K562 (cell line): ENCODE data around the gene BNIPL. TPM values are rescaled to one million over a fixed set of nuclear protein-coding genes. Genes with fewer than 3 reads are reported as not detected.

Experiments used
- ADNP ChIP-seq: fragments of 200-800 bp; sonication (Bioruptor generic); IDR thresholded peaks from 2 replicates; pipeline ENCODE4 v1.6.1; 2016; ENCODE audit warnings: missing genetic modification characterization, missing compliant biosample characterization
- DDX20 ChIP-seq: fragments of 450-650 bp; IDR thresholded peaks from 2 replicates; pipeline ENCODE4 v1.6.1; 2016; ENCODE audit warnings: missing genetic modification characterization, low read depth, mild to moderate bottlenecking, missing compliant biosample characterization, moderate library complexity
- HDAC1 ChIP-seq, 2 experiments: fragments of 450-650 bp; IDR thresholded peaks; 2 replicates each; pipeline ENCODE4 v1.6.1; 2016 to 2017; ENCODE audit warnings: inconsistent platforms in 1 of 2, mild to moderate bottlenecking in 1 of 2, moderate library complexity in 1 of 2
- LARP7 ChIP-seq: fragments of 450-650 bp; IDR thresholded peaks from 2 replicates; pipeline ENCODE4 v1.6.1; 2016
- MAFF ChIP-seq: IDR thresholded peaks from 2 replicates; pipeline ENCODE4 v1.6.1; 2012; ENCODE audit warnings: low read length, improper control_type of control experiment
- MNT ChIP-seq, 2 experiments: fragments of 450-650 bp; conservative IDR thresholded peaks; 2 replicates each; pipeline ENCODE4 v1.6.1; 2017; ENCODE audit warnings: mild to moderate bottlenecking in 2 of 2, moderate library complexity in 2 of 2
- NFXL1 ChIP-seq: fragments of 450-650 bp; formaldehyde crosslinking; IDR thresholded peaks from 2 replicates; pipeline ENCODE4 v1.4.0; 2021; ENCODE audit warnings: mild to moderate bottlenecking
- PRPF4 ChIP-seq: fragments of 200-400 bp; formaldehyde crosslinking; IDR thresholded peaks from one replicate; pipeline ENCODE4 v1.6.1; 2017; ENCODE audit warnings: low read length, low read depth, mild to moderate bottlenecking; ENCODE audit not compliant: insufficient read depth, poor library complexity, severe bottlenecking
- SMC3 ChIP-seq: conservative IDR thresholded peaks from 2 replicates; pipeline ENCODE4 v1.6.1; 2011; ENCODE audit warnings: low read depth, low read length, improper control_type of control experiment; ENCODE audit not compliant: insufficient read depth
- TBP ChIP-seq: optimal IDR thresholded peaks from 2 replicates; pipeline ENCODE3; 2011; ENCODE audit warnings: low read depth, low read length, improper control_type of control experiment
- TRIM24 ChIP-seq, 2 experiments: fragments of 450-650 bp; IDR thresholded peaks; 2 replicates each; pipeline ENCODE4 v1.6.1; 2016
- TRIM28 ChIP-seq: fragments of 450-650 bp; IDR thresholded peaks from 2 replicates; pipeline ENCODE4 v1.6.1; 2017
- ZNF668 ChIP-seq: fragments of 250-450 bp; sonication (Bioruptor Pico); IDR thresholded peaks from 2 replicates; pipeline ENCODE4 v1.8.0; 2022; ENCODE audit warnings: mild to moderate bottlenecking, inconsistent platforms
- polyA plus RNA-seq, 8 experiments: library from polyadenylated mRNA; depleted of rRNA in 4 of 8; stranded (reverse) in 5 of 8; unstranded in 3 of 8; fragments of >200 nt; fragmentation: Nextera tagmentation in 2 of 8; fragmentation: Illumina TruSeq in 1 of 8; extraction: Ambion mirVana in 2 of 8; extraction: Trizol in 1 of 8; gene quantifications; 2 replicates each; pipeline versions ENCODE4 v1.2.1 to v1.2.3, GENCODE V29; 2011 to 2014; ENCODE audit warnings: inconsistent platforms in 1 of 8, missing spikeins in 1 of 8
- total RNA-seq, 7 experiments: library from RNA; depleted of rRNA in 6 of 7; stranded (reverse); fragments of >200 nt in 6 of 7; fragmentation: Illumina TruSeq in 2 of 7; extraction: Trizol in 2 of 7; gene quantifications; 2 replicates each; pipeline versions ENCODE4 v1.2.1 to v1.2.3, GENCODE V29; 2011 to 2021; ENCODE audit warnings: low replicate concordance in 1 of 7
- TF ChIP-seq, protein P1 (sequence below): fragments of 450-650 bp; formaldehyde crosslinking; IDR thresholded peaks from 2 replicates; pipeline ENCODE4 v1.4.0; 2020; ENCODE audit warnings: mild to moderate bottlenecking
- TF ChIP-seq, protein P2 (sequence below): fragments of 450-650 bp; formaldehyde crosslinking; conservative IDR thresholded peaks from 2 replicates; pipeline ENCODE4 v1.4.0; 2022; ENCODE audit warnings: mild to moderate bottlenecking, missing genetic modification characterization
- TF ChIP-seq, protein P3 (sequence below): sonication (generic); formaldehyde crosslinking; IDR thresholded peaks from 2 replicates; pipeline ENCODE4 v1.9.0; 2022; ENCODE audit warnings: mild to moderate bottlenecking, missing genetic modification reagents
- TF ChIP-seq, protein P4 (sequence below): sonication (generic); formaldehyde crosslinking; IDR thresholded peaks from 2 replicates; pipeline ENCODE4 v1.8.0; 2023; ENCODE audit warnings: missing genetic modification reagents, mild to moderate bottlenecking, borderline replicate concordance

The BNIPL gene
- total and polyA plus RNA-seq, 9 of the 15 experiments (the other 6 are each of a cell fraction or from before 2014, with no cell fraction given), result 0.08 to 1.4 (median 0.68) TPM

GRCh38 chr1:151008244-151009205 lies 27.9 kb upstream of the BNIPL start, which contains the start of gene PRUNE1 (continued):
- TF ChIP-seq, protein P1, sequence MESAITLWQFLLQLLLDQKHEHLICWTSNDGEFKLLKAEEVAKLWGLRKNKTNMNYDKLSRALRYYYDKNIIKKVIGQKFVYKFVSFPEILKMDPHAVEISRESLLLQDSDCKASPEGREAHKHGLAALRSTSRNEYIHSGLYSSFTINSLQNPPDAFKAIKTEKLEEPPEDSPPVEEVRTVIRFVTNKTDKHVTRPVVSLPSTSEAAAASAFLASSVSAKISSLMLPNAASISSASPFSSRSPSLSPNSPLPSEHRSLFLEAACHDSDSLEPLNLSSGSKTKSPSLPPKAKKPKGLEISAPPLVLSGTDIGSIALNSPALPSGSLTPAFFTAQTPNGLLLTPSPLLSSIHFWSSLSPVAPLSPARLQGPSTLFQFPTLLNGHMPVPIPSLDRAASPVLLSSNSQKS (CRISPR knock-in tag), result no peak
- TF ChIP-seq DDX20 (tag), result no peak
- TF ChIP-seq ZNF668 (CRISPR knock-in tag), result no peak
- TF ChIP-seq SMC3, result no peak
- TF ChIP-seq TRIM24 (IDR thresholded peaks at IDR 0.05), result peak in 1 of 2 experiments; percentile 45; a peak in 1 of 4 replicates
- TF ChIP-seq, protein P2, sequence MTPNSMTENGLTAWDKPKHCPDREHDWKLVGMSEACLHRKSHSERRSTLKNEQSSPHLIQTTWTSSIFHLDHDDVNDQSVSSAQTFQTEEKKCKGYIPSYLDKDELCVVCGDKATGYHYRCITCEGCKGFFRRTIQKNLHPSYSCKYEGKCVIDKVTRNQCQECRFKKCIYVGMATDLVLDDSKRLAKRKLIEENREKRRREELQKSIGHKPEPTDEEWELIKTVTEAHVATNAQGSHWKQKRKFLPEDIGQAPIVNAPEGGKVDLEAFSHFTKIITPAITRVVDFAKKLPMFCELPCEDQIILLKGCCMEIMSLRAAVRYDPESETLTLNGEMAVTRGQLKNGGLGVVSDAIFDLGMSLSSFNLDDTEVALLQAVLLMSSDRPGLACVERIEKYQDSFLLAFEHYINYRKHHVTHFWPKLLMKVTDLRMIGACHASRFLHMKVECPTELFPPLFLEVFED (CRISPR knock-in tag), result 0 out of 2 replicates have a peak, but pooled peaks have one; percentile 10
- TF ChIP-seq, protein P3, sequence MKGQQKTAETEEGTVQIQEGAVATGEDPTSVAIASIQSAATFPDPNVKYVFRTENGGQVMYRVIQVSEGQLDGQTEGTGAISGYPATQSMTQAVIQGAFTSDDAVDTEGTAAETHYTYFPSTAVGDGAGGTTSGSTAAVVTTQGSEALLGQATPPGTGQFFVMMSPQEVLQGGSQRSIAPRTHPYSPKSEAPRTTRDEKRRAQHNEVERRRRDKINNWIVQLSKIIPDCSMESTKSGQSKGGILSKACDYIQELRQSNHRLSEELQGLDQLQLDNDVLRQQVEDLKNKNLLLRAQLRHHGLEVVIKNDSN (CRISPR knock-in tag), result peak; percentile 24; the same call in 1 of the 2 replicates
- TF ChIP-seq TRIM28, result peak; percentile 55; the same call in 1 of the 2 replicates
- peak; percentile 98 for TF ChIP-seq ADNP (tag)
- TF ChIP-seq NFXL1 (CRISPR knock-in tag), result no peak
- peak in 1 of 2 experiments; percentile 56; a peak in 1 of 4 replicates for TF ChIP-seq HDAC1 (IDR thresholded peaks at IDR 0.05)
- TF ChIP-seq LARP7, result peak; percentile 95
- peak; percentile 2 to 40; a peak in 2 of 4 replicates for TF ChIP-seq MNT (conservative IDR thresholded peaks at IDR 0.05)
- no peak for TF ChIP-seq MAFF
- peak; percentile 40 for TF ChIP-seq TBP
- TF ChIP-seq, protein P4, sequence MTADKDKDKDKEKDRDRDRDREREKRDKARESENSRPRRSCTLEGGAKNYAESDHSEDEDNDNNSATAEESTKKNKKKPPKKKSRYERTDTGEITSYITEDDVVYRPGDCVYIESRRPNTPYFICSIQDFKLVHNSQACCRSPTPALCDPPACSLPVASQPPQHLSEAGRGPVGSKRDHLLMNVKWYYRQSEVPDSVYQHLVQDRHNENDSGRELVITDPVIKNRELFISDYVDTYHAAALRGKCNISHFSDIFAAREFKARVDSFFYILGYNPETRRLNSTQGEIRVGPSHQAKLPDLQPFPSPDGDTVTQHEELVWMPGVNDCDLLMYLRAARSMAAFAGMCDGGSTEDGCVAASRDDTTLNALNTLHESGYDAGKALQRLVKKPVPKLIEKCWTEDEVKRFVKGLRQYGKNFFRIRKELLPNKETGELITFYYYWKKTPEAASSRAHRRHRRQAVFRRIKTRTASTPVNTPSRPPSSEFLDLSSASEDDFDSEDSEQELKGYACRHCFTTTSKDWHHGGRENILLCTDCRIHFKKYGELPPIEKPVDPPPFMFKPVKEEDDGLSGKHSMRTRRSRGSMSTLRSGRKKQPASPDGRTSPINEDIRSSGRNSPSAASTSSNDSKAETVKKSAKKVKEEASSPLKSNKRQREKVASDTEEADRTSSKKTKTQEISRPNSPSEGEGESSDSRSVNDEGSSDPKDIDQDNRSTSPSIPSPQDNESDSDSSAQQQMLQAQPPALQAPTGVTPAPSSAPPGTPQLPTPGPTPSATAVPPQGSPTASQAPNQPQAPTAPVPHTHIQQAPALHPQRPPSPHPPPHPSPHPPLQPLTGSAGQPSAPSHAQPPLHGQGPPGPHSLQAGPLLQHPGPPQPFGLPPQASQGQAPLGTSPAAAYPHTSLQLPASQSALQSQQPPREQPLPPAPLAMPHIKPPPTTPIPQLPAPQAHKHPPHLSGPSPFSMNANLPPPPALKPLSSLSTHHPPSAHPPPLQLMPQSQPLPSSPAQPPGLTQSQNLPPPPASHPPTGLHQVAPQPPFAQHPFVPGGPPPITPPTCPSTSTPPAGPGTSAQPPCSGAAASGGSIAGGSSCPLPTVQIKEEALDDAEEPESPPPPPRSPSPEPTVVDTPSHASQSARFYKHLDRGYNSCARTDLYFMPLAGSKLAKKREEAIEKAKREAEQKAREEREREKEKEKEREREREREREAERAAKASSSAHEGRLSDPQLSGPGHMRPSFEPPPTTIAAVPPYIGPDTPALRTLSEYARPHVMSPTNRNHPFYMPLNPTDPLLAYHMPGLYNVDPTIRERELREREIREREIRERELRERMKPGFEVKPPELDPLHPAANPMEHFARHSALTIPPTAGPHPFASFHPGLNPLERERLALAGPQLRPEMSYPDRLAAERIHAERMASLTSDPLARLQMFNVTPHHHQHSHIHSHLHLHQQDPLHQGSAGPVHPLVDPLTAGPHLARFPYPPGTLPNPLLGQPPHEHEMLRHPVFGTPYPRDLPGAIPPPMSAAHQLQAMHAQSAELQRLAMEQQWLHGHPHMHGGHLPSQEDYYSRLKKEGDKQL, result no peak
- no peak for TF ChIP-seq PRPF4
